Neural crest cell (in vitro differentiated cells): ENCODE data around the gene EFCC1. TPM values are rescaled to one million over a fixed set of nuclear protein-coding genes. Genes with fewer than 3 reads are reported as not detected.

Source experiments
- DNase-seq: peaks from one replicate; pipeline ENCODE4 v3.0.0; 2021; ENCODE audit warnings: low read depth, mixed read lengths, low spot score
- H3K27ac Mint-ChIP-seq: one replicate; pipeline ENCODE4 v1.8.0; 2021; ENCODE audit warnings: mild to moderate bottlenecking, mixed read lengths; ENCODE audit not compliant: unreplicated experiment
- H3K27me3 Mint-ChIP-seq: 2 replicates; pipeline ENCODE4 v1.8.0; 2021; ENCODE audit warnings: low read depth, mild to moderate bottlenecking, mixed read lengths
- H3K36me3 Mint-ChIP-seq: 2 replicates; pipeline ENCODE4 v1.8.0; 2021; ENCODE audit warnings: low read depth, mild to moderate bottlenecking, mixed read lengths
- H3K4me1 Mint-ChIP-seq: 2 replicates; pipeline ENCODE4 v1.8.0; 2021; ENCODE audit warnings: mixed read lengths
- H3K4me3 Mint-ChIP-seq: one replicate; pipeline ENCODE4 v1.8.0; 2021; ENCODE audit warnings: mild to moderate bottlenecking, mixed read lengths
- H3K9me3 Mint-ChIP-seq: 2 replicates; pipeline ENCODE4 v1.8.0; 2021; ENCODE audit warnings: mixed read lengths
- total RNA-seq: library from RNA; stranded (reverse); gene quantifications from 2 replicates; pipeline ENCODE4 v1.2.1, GENCODE V29; 2021
- TF ChIP-seq, protein P1 (sequence below): fragments of 200-600 bp; sonication (generic); conservative IDR thresholded peaks from 2 replicates; pipeline ENCODE4 v1.5.0; 2021; ENCODE audit warnings: antibody characterized with exemption, mild to moderate bottlenecking

Gene EFCC1
- total RNA-seq, 1 donor from 2014 or later, result 11.8 TPM

DNA sequence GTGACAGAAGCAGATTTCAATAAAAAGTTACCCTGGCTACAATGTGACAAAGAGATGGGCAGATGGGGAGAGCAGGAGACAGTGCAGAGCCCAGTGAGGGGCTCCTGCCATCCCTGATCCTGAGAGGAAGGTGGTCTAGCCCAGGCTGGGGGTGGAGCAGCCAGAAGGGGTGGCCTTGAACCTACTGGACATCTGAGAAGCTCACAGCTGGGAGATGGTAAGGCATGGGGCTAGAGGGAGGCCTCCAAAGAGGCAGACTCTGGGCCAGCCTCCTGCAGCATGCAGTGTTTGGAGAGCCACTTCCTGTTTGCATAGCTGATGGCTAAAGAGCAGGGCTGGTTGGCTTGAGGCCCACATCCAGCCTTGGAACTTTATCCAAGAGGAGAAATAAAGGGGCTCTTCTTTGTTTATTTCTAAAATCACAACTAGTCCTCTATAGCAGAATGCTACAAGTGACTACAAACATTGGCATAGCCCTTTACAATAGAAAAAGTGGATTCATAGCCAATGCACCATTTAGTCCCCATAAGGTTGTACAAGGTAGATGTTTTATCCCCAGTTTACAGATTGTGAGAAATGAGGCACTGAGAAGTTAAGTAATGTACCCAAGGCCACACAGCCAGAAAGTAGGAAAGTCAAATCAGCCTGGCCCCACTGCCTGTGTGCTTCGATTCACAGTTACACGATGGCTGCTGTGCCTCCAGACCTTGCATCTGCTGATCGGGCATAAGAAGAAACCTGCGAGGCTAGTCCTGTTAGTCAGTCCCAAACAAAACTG, 4.6 kb downstream of the EFCC1 start:
- peaks cover 38% of the 10 kb centered on the region for H3K4me1 Mint-ChIP-seq
- TF ChIP-seq, protein P1, sequence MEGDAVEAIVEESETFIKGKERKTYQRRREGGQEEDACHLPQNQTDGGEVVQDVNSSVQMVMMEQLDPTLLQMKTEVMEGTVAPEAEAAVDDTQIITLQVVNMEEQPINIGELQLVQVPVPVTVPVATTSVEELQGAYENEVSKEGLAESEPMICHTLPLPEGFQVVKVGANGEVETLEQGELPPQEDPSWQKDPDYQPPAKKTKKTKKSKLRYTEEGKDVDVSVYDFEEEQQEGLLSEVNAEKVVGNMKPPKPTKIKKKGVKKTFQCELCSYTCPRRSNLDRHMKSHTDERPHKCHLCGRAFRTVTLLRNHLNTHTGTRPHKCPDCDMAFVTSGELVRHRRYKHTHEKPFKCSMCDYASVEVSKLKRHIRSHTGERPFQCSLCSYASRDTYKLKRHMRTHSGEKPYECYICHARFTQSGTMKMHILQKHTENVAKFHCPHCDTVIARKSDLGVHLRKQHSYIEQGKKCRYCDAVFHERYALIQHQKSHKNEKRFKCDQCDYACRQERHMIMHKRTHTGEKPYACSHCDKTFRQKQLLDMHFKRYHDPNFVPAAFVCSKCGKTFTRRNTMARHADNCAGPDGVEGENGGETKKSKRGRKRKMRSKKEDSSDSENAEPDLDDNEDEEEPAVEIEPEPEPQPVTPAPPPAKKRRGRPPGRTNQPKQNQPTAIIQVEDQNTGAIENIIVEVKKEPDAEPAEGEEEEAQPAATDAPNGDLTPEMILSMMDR, result no peak
- H3K36me3 Mint-ChIP-seq, result no peaks in the 10 kb centered on the region
- H3K27ac Mint-ChIP-seq, result no peak overlapping the region
- peaks cover 39% of the 10 kb centered on the region for H3K27me3 Mint-ChIP-seq
- H3K4me3 Mint-ChIP-seq, result peak overlapping the region; percentile 11
- no peak for DNase-seq
- H3K9me3 Mint-ChIP-seq, result no peaks in the 10 kb centered on the region

DNA sequence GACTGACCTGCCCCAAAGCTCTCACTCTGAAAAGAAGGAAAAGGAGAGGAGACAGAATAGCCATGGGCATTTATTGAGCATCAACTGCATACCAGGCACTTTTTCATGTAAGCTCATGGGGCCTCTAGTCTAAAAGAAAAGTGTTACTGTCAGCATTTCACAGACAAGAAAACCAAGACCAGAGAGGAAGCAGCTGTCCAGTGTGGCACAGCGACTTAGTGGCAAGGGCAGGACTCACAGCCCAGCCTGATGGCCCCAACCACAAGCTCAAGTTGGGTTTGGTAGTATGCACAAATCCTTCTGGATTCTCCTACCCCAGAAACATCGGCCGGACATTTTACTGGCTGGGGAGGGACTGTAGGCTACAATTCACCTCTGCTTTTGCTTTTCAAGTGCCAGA, 5.8 kb downstream of the EFCC1 start:
- H3K4me3 Mint-ChIP-seq, result no peak overlapping the region
- H3K27ac Mint-ChIP-seq, result no peak overlapping the region
- TF ChIP-seq, protein P1, result no peak

DNA sequence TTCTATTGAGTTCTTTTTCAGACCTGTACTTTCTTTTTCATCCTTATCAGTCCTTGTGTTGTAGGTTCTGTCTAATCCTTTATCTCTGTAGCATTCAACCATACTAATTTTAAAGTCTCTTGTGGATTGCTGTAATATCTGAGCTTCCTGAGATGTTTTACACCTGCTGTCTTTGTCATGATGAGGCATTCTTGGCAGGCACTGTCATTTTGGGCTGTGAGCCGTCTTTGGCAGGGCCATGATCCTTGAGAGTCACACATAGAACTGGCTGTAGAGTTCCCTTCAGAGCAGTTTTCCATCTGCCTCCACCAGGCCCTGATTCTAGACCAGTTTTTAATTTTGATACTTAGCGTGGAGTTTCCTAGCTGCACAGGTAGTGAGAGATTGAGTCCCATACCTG, 6.7 kb downstream of the EFCC1 start:
- no peak for DNase-seq
- H3K4me3 Mint-ChIP-seq, result no peak overlapping the region
- no peak overlapping the region for H3K27ac Mint-ChIP-seq
- H3K27me3 Mint-ChIP-seq, result peaks cover 26% of the 10 kb centered on the region
- no peaks in the 10 kb centered on the region for H3K9me3 Mint-ChIP-seq
- peaks cover 32% of the 10 kb centered on the region for H3K4me1 Mint-ChIP-seq
- TF ChIP-seq, protein P1, result no peak
- no peaks in the 10 kb centered on the region for H3K36me3 Mint-ChIP-seq

More for the DNA sequence above, 5.8 kb downstream of the EFCC1 start:
- H3K4me1 Mint-ChIP-seq, result peaks cover 39% of the 10 kb centered on the region
- H3K9me3 Mint-ChIP-seq, result no peaks in the 10 kb centered on the region
- no peak for DNase-seq
- H3K27me3 Mint-ChIP-seq, result peaks cover 34% of the 10 kb centered on the region
- no peaks in the 10 kb centered on the region for H3K36me3 Mint-ChIP-seq

DNA sequence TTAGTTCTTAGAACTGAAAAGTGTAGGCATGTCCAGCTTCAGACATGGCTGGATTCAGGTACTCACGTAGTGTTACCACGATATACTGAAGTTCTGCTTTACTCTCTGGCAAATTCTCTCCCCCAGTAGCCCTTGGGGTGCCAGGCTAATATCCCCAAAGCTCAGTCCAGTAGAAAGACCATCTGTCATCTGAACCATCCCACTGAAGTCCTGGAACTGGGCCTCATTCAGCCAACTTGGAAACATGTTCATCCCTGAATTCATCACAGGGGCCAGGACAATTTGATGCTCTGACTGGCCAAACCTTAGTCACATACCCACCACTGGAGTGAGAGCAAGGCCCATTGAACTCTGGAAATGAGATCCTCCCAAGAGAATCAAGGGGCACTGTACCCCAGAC, 8.2 kb downstream of the EFCC1 start:
- Mint-ChIP-seq H3K4me3 (no peak overlapping the region), H3K27ac (no peak overlapping the region), H3K4me1 (peaks cover 22% of the 10 kb centered on the region), H3K36me3 (peaks cover 2% of the 10 kb centered on the region), H3K27me3 (peaks cover 14% of the 10 kb centered on the region), H3K9me3 (no peaks in the 10 kb centered on the region)
- DNase-seq, result no peak
- TF ChIP-seq, protein P1, result no peak

- no peaks in the 10 kb centered on the region for H3K9me3 Mint-ChIP-seq
- peak overlapping the region; percentile 73 for H3K4me3 Mint-ChIP-seq
- H3K27ac Mint-ChIP-seq, result peak overlapping the region; percentile 86
- peak; percentile 18 for DNase-seq
- H3K4me1 Mint-ChIP-seq, result peaks cover 26% of the 10 kb centered on the region
- peaks cover 2% of the 10 kb centered on the region for H3K36me3 Mint-ChIP-seq
- TF ChIP-seq, protein P1, result no peak
- H3K27me3 Mint-ChIP-seq, result peaks cover 3% of the 10 kb centered on the region
Measured at GRCh38 chr3:129010310-129010956, 9.3 kb downstream of the EFCC1 start.
